Body of pancreas (tissue), 4 donors: Measurements from ENCODE around the gene FADS1. TPM values are rescaled to one million over a fixed set of nuclear protein-coding genes. Genes with fewer than 3 reads are reported as not detected.

Source experiments
- ATAC-seq: fragments of 150-250 bp; one replicate; pipeline ENCODE4 v1.9.1; 2016
- DNase-seq, 4 donors: peaks; one replicate each; pipeline ENCODE4 v3.0.0-alpha.2; 2019
- H3K27ac ChIP-seq, 4 donors: fragments of 200-600 bp; sonication (generic); 1 replicate in 3 of 4; 2 replicates in 1 of 4; pipeline versions ENCODE4 v1.5.1 to v1.6.1; 2016 to 2019; ENCODE audit warnings: mild to moderate bottlenecking in 1 of 4, mixed read lengths in 1 of 4, moderate library complexity in 1 of 4
- H3K27me3 ChIP-seq, 2 donors: fragments of 200-600 bp; sonication (generic); one replicate each; pipeline ENCODE4 v1.6.0; 2016; ENCODE audit warnings: mild to moderate bottlenecking in 1 of 2
- H3K36me3 ChIP-seq, 2 donors: fragments of 200-600 bp; sonication (generic); replicated peaks in 1 of 2; 2 replicates each; pipeline ENCODE4 v1.5.1; 2016; ENCODE audit warnings: low read depth in 2 of 2; ENCODE audit not compliant: insufficient read depth in 1 of 2
- H3K4me1 ChIP-seq: fragments of 200-600 bp; sonication (generic); one replicate; pipeline ENCODE4 v1.6.0; 2016
- H3K4me3 ChIP-seq, 2 donors: fragments of 200-600 bp; sonication (generic); 1 replicate in 1 of 2; 2 replicates in 1 of 2; pipeline ENCODE4 v1.5.1; 2016 to 2019
- H3K9me3 ChIP-seq, 3 donors: fragments of 200-600 bp; sonication (generic); 1 replicate in 2 of 3; 2 replicates in 1 of 3; pipeline ENCODE4 v1.5.1; 2016
- CTCF ChIP-seq, 7 experiments: fragments of 450-650 bp in 4 of 7; fragments of 200-600 bp in 3 of 7; sonication (generic) in 3 of 7; IDR thresholded peaks; one replicate each; pipeline ENCODE4 v1.5.1; 2016 to 2019; ENCODE audit warnings: antibody characterized with exemption in 7 of 7
- POLR2A ChIP-seq, 3 donors: fragments of 450-650 bp; IDR thresholded peaks; one replicate each; pipeline ENCODE4 v1.6.1; 2016; ENCODE audit warnings: antibody characterized with exemption in 3 of 3, mild to moderate bottlenecking in 2 of 3
- WGBS, 2 donors: methylation state at CpG; one replicate each; pipeline ENCODE4 v1.1.5; 2017; 5-methylcytosine and 5-hydroxymethylcytosine counted together
- intact Hi-C: fragments of 100-400 bp; cut with DNase I; formaldehyde crosslinking; loops from one replicate; pipeline ENCODE4 v1.15.1; 2023
- total RNA-seq, 2 donors: library from RNA; depleted of rRNA; stranded (reverse); fragments of >200 nt; gene quantifications; one replicate each; pipeline ENCODE4 v1.1.0, GENCODE V29; 2016

The FADS1 gene
- total RNA-seq, 2 donors from 2014 or later: 4.6 to 7.0 TPM

GRCh38 chr11:61828379-61828628 lies 11.5 kb upstream of the FADS1 start:
- Histone ChIP-seq H3K27me3 (peaks cover 0 to 5% of the 10 kb centered on the region in 2 donors), H3K9me3 (no peaks in the 10 kb centered on the region), H3K36me3 (no peaks in the 10 kb centered on the region), H3K4me1 (peaks cover 26% of the 10 kb centered on the region), H3K4me3 (peak overlapping the region in 1 of 2 donors; percentile 22), H3K27ac (peak overlapping the region in 3 of 4 donors; percentile 15 to 75 (median 65))
- intact Hi-C loops: no loop called here
- DNase-seq (no peak), ATAC-seq (no peak)
- WGBS, 2 donors: 0% methylated on average over 1 to 16 of the region's 16 CpGs
- TF ChIP-seq POLR2A (IDR thresholded peaks at IDR 0.05): peak in 1 of 3 donors; percentile 2
- TF ChIP-seq CTCF (IDR thresholded peaks at IDR 0.05): no peak

- ATAC-seq (peak; percentile 76), DNase-seq (peak; percentile 64 to 88 (median 72))
- H3K4me1 ChIP-seq: peaks cover 26% of the 10 kb centered on the region
- no peak for TF ChIP-seq CTCF (IDR thresholded peaks at IDR 0.05)
- TF ChIP-seq POLR2A (IDR thresholded peaks at IDR 0.05): peak in 2 of 3 donors; percentile 15 to 55
- no peaks in the 10 kb centered on the region for H3K36me3 ChIP-seq
- H3K9me3 ChIP-seq: no peaks in the 10 kb centered on the region
- H3K4me3 ChIP-seq: peak within 1 kb of the TSS in 1 of 2 donors; percentile 22
- intact Hi-C loops: no loop called here
- 1 to 3% methylated on average over 30 to 83 of the region's 83 CpGs for WGBS, 2 donors
- H3K27me3 ChIP-seq: peaks cover 0 to 5% of the 10 kb centered on the region in 2 donors
- H3K27ac ChIP-seq: peak within 1 kb of the TSS in 3 of 4 donors; percentile 15 to 75 (median 65)
Observed at GRCh38 chr11:61827571-61828378, 11.0 kb upstream of the FADS1 start, which contains the start of gene FADS2. Gene FADS2 (plus strand): TSS chr11:61828300. CDS start chr11:61828391, 91 bp downstream.

- ATAC-seq (no peak), DNase-seq (peak in 1 of 4 donors; percentile 34)
- intact Hi-C loops: no loop called here
- no peaks in the 10 kb centered on the region for H3K9me3 ChIP-seq
- peak overlapping the region in 2 of 4 donors; percentile 42 to 75 for H3K27ac ChIP-seq
- no peak overlapping the region for H3K4me3 ChIP-seq
- TF ChIP-seq POLR2A (IDR thresholded peaks at IDR 0.05) (no peak), CTCF (IDR thresholded peaks at IDR 0.05) (no peak)
- WGBS, 2 donors: 51 to 66% methylated on average over 22 to 23 of the region's 23 CpGs
- peaks cover 26% of the 10 kb centered on the region for H3K4me1 ChIP-seq
- H3K36me3 ChIP-seq: no peaks in the 10 kb centered on the region
- H3K27me3 ChIP-seq: peaks cover 0 to 5% of the 10 kb centered on the region in 2 donors
Observed at GRCh38 chr11:61826930-61827570, 10.2 kb upstream of the FADS1 start.

GRCh38 chr11:61820174-61820573 lies 3.4 kb upstream of the FADS1 start:
- Histone ChIP-seq H3K27me3 (no peaks in the 10 kb centered on the region), H3K4me1 (peaks cover 21% of the 10 kb centered on the region), H3K4me3 (no peak overlapping the region), H3K36me3 (no peaks in the 10 kb centered on the region), H3K27ac (no peak overlapping the region), H3K9me3 (no peaks in the 10 kb centered on the region)
- intact Hi-C loops: no loop called here
- ATAC-seq (no peak), DNase-seq (no peak)
- 93 to 96% methylated on average over 2 of the region's 2 CpGs for WGBS, 2 donors
- TF ChIP-seq POLR2A (IDR thresholded peaks at IDR 0.05) (no peak), CTCF (IDR thresholded peaks at IDR 0.05) (no peak)
